ENCODE measurements around the gene PNCK. TPM values are rescaled to one million over a fixed set of nuclear protein-coding genes. Genes with fewer than 3 reads are reported as not detected.

Gene PNCK
- total and polyA plus RNA-seq, 10 of the 15 experiments (the other 5 are each of a cell fraction or from before 2014, with no cell fraction given) = 0.21 to 0.67 (median 0.54) TPM; not detected in 7

DNA sequence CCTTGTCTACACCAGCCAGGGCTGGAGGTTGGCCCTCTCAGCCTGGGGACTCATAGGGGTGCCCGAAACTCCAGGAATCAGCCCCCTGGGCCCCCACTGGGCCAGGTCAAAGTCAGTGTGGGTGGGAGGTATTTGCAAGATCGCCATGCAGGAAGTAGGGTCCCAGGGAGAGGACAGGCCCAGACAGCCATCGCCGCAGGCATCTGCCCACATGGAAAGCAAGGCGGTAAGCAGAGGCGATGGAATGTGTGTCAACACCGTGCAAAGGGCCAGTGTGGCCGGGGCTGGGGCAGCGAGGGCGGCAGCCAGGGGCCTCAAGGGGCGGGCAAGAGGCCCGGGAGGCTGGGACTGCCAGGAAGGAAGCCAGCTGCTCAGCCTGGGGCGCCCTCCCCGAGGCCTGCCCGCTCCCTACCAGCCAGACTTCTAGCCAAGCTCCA is 45.9 kb downstream of the PNCK start:
- Histone ChIP-seq H4K20me1 (ENCODE audit: control insufficient read depth, insufficient read depth) (no peaks in the 10 kb centered on the region), H3K9me3 (replicated peaks; ENCODE audit: control insufficient read depth, insufficient read depth, low read length) (no peaks in the 10 kb centered on the region; the same call in 2 of the 3 replicates), H3K4me3 (no peak overlapping the region), H3K9ac (ENCODE audit: control insufficient read depth, insufficient read depth, low read length) (no peak overlapping the region), H3K79me2 (ENCODE audit: control insufficient read depth, insufficient read depth, low read length) (no peaks in the 10 kb centered on the region), H3K36me3 (ENCODE audit: control insufficient read depth in 2 of 2, insufficient read depth in 2 of 2, low read length in 1 of 2) (no peaks in the 10 kb centered on the region), H3K4me1 (ENCODE audit: control insufficient read depth, insufficient read depth, low read length) (no peaks in the 10 kb centered on the region), H3K4me2 (ENCODE audit: control insufficient read depth, insufficient read depth) (no peak overlapping the region), H3K27ac (ENCODE audit: control insufficient read depth, insufficient read depth) (no peak overlapping the region), H2AFZ (ENCODE audit: control insufficient read depth, low read depth, low read length) (no peak overlapping the region), H3K27me3 (replicated peaks in 1 of 2; ENCODE audit: control insufficient read depth in 2 of 2, insufficient read depth in 2 of 2, low read length in 1 of 2) (no peaks in the 10 kb centered on the region; a peak in 3 of 4 replicates)
- no peak for TF ChIP-seq HDGF (IDR thresholded peaks at IDR 0.05)
- intact Hi-C loops (cut with micrococcal nuclease; ENCODE audit: unreplicated experiment) = no loop called here
- ChIA-PET CTCF (no interaction called here), RAD21 (ENCODE audit: unreplicated experiment) (no interaction called here), SMC1A (ENCODE audit: uncharacterized antibody, unreplicated experiment) (no interaction called here), POLR2A (no interaction called here)
- DNase-seq (ENCODE audit: low read depth, low spot score) (no peak), ATAC-seq (no peak), FAIRE-seq (no peak)
- BruUV-seq (replicated peaks) = no TSS peak
- in situ Hi-C loops (cut with MboI) = no loop called here
- 18% methylated on average over 15 of the region's 15 CpGs for WGBS (ENCODE audit: insufficient coverage, insufficient replicate concordance, low lambda C conversion rate, missing lambda C conversion rate)

DNA sequence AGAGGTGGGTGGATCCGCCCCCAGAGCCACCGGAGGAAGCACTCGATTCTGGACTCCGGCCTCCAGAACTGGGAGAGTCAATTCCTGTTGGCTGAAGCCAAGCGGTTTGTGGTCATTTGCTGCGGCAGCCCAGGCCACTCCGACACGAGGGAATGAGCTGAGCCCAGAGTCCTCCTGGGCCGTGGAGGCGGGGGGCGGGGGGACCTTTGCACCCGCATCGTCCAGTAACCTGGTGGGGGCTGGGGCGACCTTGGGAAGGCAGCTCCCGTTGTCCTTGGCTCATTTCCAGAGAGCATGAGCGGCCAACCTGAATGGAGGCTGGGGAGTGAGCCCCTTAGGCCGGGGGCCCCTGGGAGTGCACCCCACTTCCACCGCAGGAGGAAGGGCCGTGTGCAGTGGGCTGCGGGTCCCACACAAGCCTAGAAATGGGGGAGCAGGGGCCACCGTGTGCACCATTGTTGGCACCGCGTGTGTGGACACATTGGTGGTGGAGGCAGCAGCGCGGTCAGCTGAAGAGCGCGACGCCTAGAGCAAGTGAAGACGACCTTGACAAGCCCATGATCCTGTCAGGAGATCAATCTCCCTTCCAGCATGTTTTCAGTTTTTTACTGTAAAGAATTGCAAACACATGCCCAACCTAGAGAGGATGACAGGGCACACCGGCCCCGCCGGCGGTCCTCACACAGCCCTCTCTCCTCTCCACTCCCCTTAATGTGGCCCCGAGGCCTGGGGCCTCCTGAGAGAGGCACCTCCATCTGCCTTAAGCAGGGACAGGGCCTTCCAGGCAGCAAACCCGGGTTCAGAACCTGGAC is 46.5 kb downstream of the PNCK start:
- POLR2A ChIA-PET = no interaction called here
- Histone ChIP-seq H3K4me3 (no peak overlapping the region), H3K27me3 (replicated peaks in 1 of 2; ENCODE audit: control insufficient read depth in 2 of 2, insufficient read depth in 2 of 2, low read length in 1 of 2) (no peaks in the 10 kb centered on the region; a peak in 3 of 4 replicates), H3K79me2 (ENCODE audit: control insufficient read depth, insufficient read depth, low read length) (no peaks in the 10 kb centered on the region), H4K20me1 (ENCODE audit: control insufficient read depth, insufficient read depth) (no peaks in the 10 kb centered on the region), H2AFZ (ENCODE audit: control insufficient read depth, low read depth, low read length) (no peak overlapping the region), H3K4me1 (ENCODE audit: control insufficient read depth, insufficient read depth, low read length) (no peaks in the 10 kb centered on the region), H3K9ac (ENCODE audit: control insufficient read depth, insufficient read depth, low read length) (no peak overlapping the region), H3K36me3 (ENCODE audit: control insufficient read depth in 2 of 2, insufficient read depth in 2 of 2, low read length in 1 of 2) (no peaks in the 10 kb centered on the region), H3K4me2 (ENCODE audit: control insufficient read depth, insufficient read depth) (no peak overlapping the region), H3K9me3 (replicated peaks; ENCODE audit: control insufficient read depth, insufficient read depth, low read length) (no peaks in the 10 kb centered on the region; the same call in 2 of the 3 replicates), H3K27ac (ENCODE audit: control insufficient read depth, insufficient read depth) (no peak overlapping the region)
- ATAC-seq = no peak
- no TSS peak for BruUV-seq (replicated peaks)
- no peak for DNase-seq (ENCODE audit: low read depth, low spot score)
- RAD21 ChIA-PET (ENCODE audit: unreplicated experiment) = no interaction called here
- SMC1A ChIA-PET (ENCODE audit: uncharacterized antibody, unreplicated experiment) = no interaction called here
- in situ Hi-C loops (cut with MboI) = no loop called here
- CTCF ChIA-PET = no interaction called here
- WGBS (ENCODE audit: insufficient coverage, insufficient replicate concordance, low lambda C conversion rate, missing lambda C conversion rate) = 54% methylated on average over 27 of the region's 35 CpGs
- no peak for FAIRE-seq
- TF ChIP-seq, protein P1, sequence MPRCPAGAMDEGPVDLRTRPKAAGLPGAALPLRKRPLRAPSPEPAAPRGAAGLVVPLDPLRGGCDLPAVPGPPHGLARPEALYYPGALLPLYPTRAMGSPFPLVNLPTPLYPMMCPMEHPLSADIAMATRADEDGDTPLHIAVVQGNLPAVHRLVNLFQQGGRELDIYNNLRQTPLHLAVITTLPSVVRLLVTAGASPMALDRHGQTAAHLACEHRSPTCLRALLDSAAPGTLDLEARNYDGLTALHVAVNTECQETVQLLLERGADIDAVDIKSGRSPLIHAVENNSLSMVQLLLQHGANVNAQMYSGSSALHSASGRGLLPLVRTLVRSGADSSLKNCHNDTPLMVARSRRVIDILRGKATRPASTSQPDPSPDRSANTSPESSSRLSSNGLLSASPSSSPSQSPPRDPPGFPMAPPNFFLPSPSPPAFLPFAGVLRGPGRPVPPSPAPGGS (IDR thresholded peaks at IDR 0.05; ENCODE audit: borderline replicate concordance, insufficient read depth, low read depth, low read length, poor library complexity, severe bottlenecking) = no peak
- no peak for TF ChIP-seq HDGF (IDR thresholded peaks at IDR 0.05)
- no peak for TF ChIP-seq RFX5 (IDR thresholded peaks at IDR 0.05; ENCODE audit: low read depth, low read length)
- TF ChIP-seq LARP7 (IDR thresholded peaks at IDR 0.05) = no peak
- no peak for TF ChIP-seq NFIC (IDR thresholded peaks at IDR 0.05; ENCODE audit: low read depth, low read length)
- intact Hi-C loops (cut with micrococcal nuclease; ENCODE audit: unreplicated experiment) = no loop called here
